GM12872 (cell line): ENCODE measurements around the gene ELL2.

Source experiments
- TF ChIP-seq, protein P1 (sequence below): IDR thresholded peaks from 3 replicates; pipeline ENCODE4 v1.5.1; 2011; ENCODE audit warnings: low read depth, mild to moderate bottlenecking, low read length, moderate library complexity; ENCODE audit not compliant: insufficient read depth

The ELL2 gene

GRCh38 chr5:95961617-95962474 is at the start of gene ELL2:
Gene ELL2, minus strand, starts transcription at chr5:95961851. Its CDS starts 130 bp downstream, at chr5:95961721.
- TF ChIP-seq, protein P1, sequence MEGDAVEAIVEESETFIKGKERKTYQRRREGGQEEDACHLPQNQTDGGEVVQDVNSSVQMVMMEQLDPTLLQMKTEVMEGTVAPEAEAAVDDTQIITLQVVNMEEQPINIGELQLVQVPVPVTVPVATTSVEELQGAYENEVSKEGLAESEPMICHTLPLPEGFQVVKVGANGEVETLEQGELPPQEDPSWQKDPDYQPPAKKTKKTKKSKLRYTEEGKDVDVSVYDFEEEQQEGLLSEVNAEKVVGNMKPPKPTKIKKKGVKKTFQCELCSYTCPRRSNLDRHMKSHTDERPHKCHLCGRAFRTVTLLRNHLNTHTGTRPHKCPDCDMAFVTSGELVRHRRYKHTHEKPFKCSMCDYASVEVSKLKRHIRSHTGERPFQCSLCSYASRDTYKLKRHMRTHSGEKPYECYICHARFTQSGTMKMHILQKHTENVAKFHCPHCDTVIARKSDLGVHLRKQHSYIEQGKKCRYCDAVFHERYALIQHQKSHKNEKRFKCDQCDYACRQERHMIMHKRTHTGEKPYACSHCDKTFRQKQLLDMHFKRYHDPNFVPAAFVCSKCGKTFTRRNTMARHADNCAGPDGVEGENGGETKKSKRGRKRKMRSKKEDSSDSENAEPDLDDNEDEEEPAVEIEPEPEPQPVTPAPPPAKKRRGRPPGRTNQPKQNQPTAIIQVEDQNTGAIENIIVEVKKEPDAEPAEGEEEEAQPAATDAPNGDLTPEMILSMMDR = no peak

DNA sequence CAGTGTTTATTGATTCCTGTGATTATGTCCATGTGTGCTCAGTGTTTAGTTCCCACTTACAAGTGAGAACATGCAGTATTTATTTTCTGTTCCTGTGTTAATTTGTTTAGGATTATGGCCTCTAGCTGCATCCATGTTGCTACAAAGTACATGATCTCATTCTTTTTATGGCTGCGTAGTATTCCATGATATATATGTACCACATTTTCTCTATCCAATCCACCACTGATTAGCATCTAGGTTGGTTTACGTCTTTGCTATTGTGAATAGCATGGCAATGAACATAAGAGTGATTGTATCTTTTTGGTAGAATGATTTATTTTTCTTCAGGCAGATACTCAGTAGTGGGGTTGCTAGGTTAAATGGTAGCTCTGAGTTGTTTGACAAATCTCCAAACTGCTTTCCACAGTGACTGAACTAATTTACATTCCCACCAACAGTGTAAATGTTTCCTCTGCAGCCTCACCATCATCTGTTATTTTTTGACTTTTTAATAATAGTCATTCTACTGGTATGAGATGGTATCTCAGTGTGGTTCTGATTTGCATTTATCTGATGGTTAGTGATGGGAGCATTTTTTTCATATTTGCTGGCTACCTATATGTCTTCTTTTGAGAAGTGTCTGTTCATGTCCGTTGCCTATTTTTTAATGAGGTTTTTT is 47.5 kb upstream of the ELL2 start:
- TF ChIP-seq, protein P1 = no peak

DNA sequence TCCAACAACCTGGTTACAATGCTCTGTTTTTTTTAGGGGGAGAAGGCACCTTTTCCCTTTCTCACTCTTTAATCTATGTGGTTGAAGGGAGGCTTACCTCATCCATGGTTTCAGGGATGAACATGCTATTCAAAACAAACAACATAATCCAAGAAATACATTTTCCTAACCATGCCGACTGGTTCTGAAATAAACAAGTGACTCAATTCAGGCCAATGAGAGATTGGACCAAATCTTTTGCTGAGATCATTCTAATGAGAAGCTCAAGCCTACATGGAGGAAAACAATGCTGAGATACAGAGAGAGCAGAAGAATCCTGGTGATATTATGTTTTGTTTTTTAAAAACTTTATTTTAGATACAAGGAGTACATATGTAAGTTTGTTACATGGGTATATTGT is 46.8 kb upstream of the ELL2 start:
- TF ChIP-seq, protein P1 = no peak

DNA sequence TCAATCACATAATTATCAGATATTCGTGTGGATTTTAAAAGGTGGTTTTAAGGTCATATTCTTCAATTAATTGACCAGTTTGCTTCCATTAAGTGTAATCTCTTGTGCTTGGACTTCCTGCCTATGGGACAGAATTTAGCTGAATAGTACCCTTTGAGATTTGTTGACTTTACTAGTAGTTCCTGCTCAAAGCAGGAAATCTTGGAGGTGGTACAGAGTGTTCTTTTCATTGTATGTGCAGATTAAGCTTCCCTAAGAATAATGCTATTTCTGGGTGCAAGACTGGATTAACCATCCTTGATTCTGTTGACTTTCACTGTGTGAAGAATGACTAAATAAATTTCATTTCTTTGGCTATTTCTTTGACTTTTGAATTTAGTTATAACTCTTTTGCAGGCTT is 45.4 kb upstream of the ELL2 start:
- TF ChIP-seq, protein P1 = no peak

DNA sequence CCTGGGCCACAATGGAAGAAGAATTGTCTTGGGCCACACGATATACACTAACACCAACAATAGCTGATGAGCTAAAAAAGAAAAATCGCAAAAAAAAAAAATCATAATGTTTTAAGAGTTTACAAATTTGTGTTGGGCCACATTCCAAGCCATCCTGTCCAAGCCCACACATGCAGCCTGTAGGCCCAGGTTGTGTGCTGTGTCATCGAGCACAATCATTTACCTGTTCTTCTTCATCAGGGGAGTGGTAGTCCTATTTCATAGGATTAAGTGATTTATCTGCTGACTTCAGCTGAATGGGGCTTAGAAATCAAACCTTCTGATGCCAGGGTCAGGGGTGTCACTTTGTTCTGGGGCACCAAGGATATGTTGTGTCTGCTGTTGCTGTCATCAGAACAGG is 44.6 kb upstream of the ELL2 start:
- TF ChIP-seq, protein P1 = no peak

DNA sequence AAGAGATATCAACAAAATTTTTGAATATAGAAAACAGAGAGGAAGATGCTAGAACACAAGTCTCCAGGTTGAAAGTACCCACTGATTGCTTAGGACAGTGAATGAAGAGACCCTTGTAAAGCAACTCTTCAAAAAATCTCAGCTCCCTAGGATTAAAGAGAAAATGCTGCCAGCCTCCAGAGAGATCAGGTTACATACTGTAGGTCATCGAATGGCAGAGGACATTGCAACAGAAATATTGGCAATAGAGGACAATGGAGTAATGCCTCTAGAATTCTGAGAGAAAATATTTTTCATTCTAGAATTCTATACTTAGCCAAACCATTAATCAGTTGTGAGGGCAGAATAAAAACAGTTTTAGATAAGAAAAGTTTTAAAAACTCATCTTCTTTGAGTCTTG is 43.1 kb upstream of the ELL2 start:
- TF ChIP-seq, protein P1 = no peak

- TF ChIP-seq, protein P1 = no peak
These were observed 42.4 kb upstream of the ELL2 start for GRCh38 chr5:96004087-96004486.
